HepG2 (cell line): ENCODE results near the gene DAPK3. TPM values are rescaled to one million over a fixed set of nuclear protein-coding genes. Genes with fewer than 3 reads are reported as not detected.
A peak's percentile ranks its signal among the peaks of the same experiment; 100 is the strongest.

Experiments
- ATAC-seq: fragments of 200-7000 bp; cut with Tn5 transposase; 3 replicates; pipeline ENCODE4 v1.9.1; 2020; ENCODE audit warnings: mild to moderate bottlenecking, moderate library complexity
- BruUV-seq: library from RNA; stranded (reverse); fragments of 400-500 nt; replicated peaks from 2 replicates; lab custom pipeline; 2021; lab: Mats Ljungman, UMichigan
- CTCF ChIA-PET: fragments of 300-600 bp; formaldehyde crosslinking; extraction: SDS; loops from one replicate; lab custom pipeline; 2021; ENCODE audit warnings: low total read pairs, inconsistent platforms, low intra/inter-chr PET ratio; lab: Yijun Ruan, JAX
- POLR2A ChIA-PET: fragments of 350-600 bp; sonication (Branson Sonifier 250); formaldehyde crosslinking; loops from one replicate; lab custom pipeline; 2020; ENCODE audit warnings: antibody characterized with exemption, inconsistent platforms; lab: Yijun Ruan, JAX
- DNase-seq: peaks from one replicate; pipeline ENCODE4 v3.0.0-alpha.2; 2015; ENCODE audit warnings: low spot score
- FAIRE-seq: peaks from 3 replicates; lab custom pipeline; 2011; peaks lifted over from hg19 to GRCh38; lab: Jason Lieb, UNC
- H2AFZ ChIP-seq: one replicate; pipeline ENCODE4 v1.6.1; 2011; ENCODE audit warnings: low read length, inconsistent platforms
- H3K27ac ChIP-seq: fragments of 300-600 bp; 3 replicates; pipeline ENCODE4 v1.8.0; 2011; ENCODE audit warnings: mixed run types, mild to moderate bottlenecking, mixed read lengths, low read length, inconsistent platforms; ENCODE audit not compliant: insufficient read depth; ENCODE audit errors: extremely low read length
- H3K27me3 ChIP-seq, 2 experiments: fragments of 200-600 bp in 1 of 2; 2 replicates in 1 of 2; 3 replicates in 1 of 2; pipeline versions ENCODE4 v1.6.0 to v1.8.0; 2011; ENCODE audit warnings: low read length in 2 of 2, mild to moderate bottlenecking in 2 of 2, moderate library complexity in 2 of 2, inconsistent platforms in 1 of 2; ENCODE audit not compliant: insufficient read depth in 2 of 2, control insufficient read depth in 1 of 2
- H3K36me3 ChIP-seq, 2 experiments: fragments of 200-600 bp in 1 of 2; replicated peaks in 1 of 2; 2 replicates in 1 of 2; 3 replicates in 1 of 2; pipeline versions ENCODE4 v1.5.1 to v1.8.0; 2011; ENCODE audit warnings: low read length in 2 of 2, inconsistent platforms in 1 of 2; ENCODE audit not compliant: insufficient read depth in 2 of 2, control insufficient read depth in 1 of 2
- H3K4me1 ChIP-seq: 2 replicates; pipeline ENCODE4 v1.5.1; 2012; ENCODE audit warnings: low read length, inconsistent platforms; ENCODE audit not compliant: insufficient read depth
- H3K4me2 ChIP-seq: 2 replicates; pipeline ENCODE4 v1.6.0; 2011; ENCODE audit warnings: low read depth, low read length, inconsistent platforms
- H3K4me3 ChIP-seq, 3 experiments: fragments of 200-600 bp in 1 of 3; sonication (generic), shearing (Covaris generic) in 1 of 3; replicated peaks in 1 of 3; 2 replicates each; pipeline ENCODE4 v1.5.1; 2011 to 2016; ENCODE audit warnings: low read length in 3 of 3, inconsistent platforms in 2 of 3, low read depth in 2 of 3, mild to moderate bottlenecking in 2 of 3, control low read depth in 1 of 3, mixed read lengths in 1 of 3; ENCODE audit not compliant: insufficient read depth in 1 of 3
- H3K79me2 ChIP-seq: one replicate; pipeline ENCODE4 v1.6.1; 2011; ENCODE audit warnings: low read length, inconsistent platforms; ENCODE audit not compliant: insufficient read depth
- H3K9ac ChIP-seq: 2 replicates; pipeline ENCODE4 v1.6.0; 2011; ENCODE audit warnings: mild to moderate bottlenecking, low read depth, low read length, inconsistent platforms; ENCODE audit not compliant: insufficient read depth
- H3K9me3 ChIP-seq: 2 replicates; pipeline ENCODE4 v1.5.1; 2012; ENCODE audit warnings: mild to moderate bottlenecking, low read length
- H4K20me1 ChIP-seq: 2 replicates; pipeline ENCODE4 v1.6.0; 2011; ENCODE audit warnings: inconsistent platforms, mild to moderate bottlenecking, low read length, moderate library complexity; ENCODE audit not compliant: insufficient read depth
- AGO2 ChIP-seq: fragments of 200-400 bp; formaldehyde crosslinking; optimal IDR thresholded peaks from 2 replicates; pipeline ENCODE3; 2017; ENCODE audit warnings: mild to moderate bottlenecking, low read depth, low read length, moderate library complexity
- CREM ChIP-seq, 2 experiments: sonication (generic) in 1 of 2; formaldehyde crosslinking in 1 of 2; IDR thresholded peaks; 2 replicates each; pipeline versions ENCODE4 v1.4.0 to v1.6.1; 2016 to 2020; ENCODE audit warnings: antibody characterized with exemption in 1 of 2, mild to moderate bottlenecking in 1 of 2, missing genetic modification reagents in 1 of 2
- DNMT3B ChIP-seq: conservative IDR thresholded peaks from 2 replicates; pipeline ENCODE4 v1.6.1; 2016; ENCODE audit warnings: missing biosample characterization, control low read depth
- JARID2 ChIP-seq: sonication (generic); formaldehyde crosslinking; IDR thresholded peaks from 2 replicates; pipeline ENCODE4 v1.8.1; 2023; ENCODE audit warnings: missing genetic modification reagents, inconsistent platforms; ENCODE audit not compliant: insufficient replicate concordance
- PAWR ChIP-seq: sonication (generic); formaldehyde crosslinking; IDR thresholded peaks from 2 replicates; pipeline ENCODE4 v1.4.0; 2020; ENCODE audit warnings: missing genetic modification reagents, mild to moderate bottlenecking, borderline replicate concordance
- POLR2G ChIP-seq: fragments of 200-400 bp; formaldehyde crosslinking; IDR thresholded peaks from 2 replicates; pipeline ENCODE4 v1.6.1; 2018; ENCODE audit warnings: mild to moderate bottlenecking, low read depth, low read length, moderate library complexity
- RBFOX2 ChIP-seq: fragments of 200-400 bp; formaldehyde crosslinking; IDR thresholded peaks from 2 replicates; pipeline ENCODE4 v1.6.1; 2017; ENCODE audit warnings: low read depth, mild to moderate bottlenecking, low read length
- TAF15 ChIP-seq: fragments of 200-400 bp; formaldehyde crosslinking; IDR thresholded peaks from one replicate; pipeline ENCODE4 v1.6.1; 2018; ENCODE audit warnings: mild to moderate bottlenecking, low read depth, low read length; ENCODE audit not compliant: poor library complexity, severe bottlenecking
- ZBTB42 ChIP-seq: sonication (generic); formaldehyde crosslinking; IDR thresholded peaks from 2 replicates; pipeline ENCODE4 v1.5.0; 2020; ENCODE audit warnings: mild to moderate bottlenecking, missing genetic modification reagents
- ZNF160 ChIP-seq: sonication (generic); formaldehyde crosslinking; IDR thresholded peaks from 2 replicates; pipeline ENCODE4 v1.8.0; 2022; ENCODE audit warnings: mild to moderate bottlenecking, inconsistent platforms, missing genetic modification reagents
- ZNF292 ChIP-seq: sonication (generic); formaldehyde crosslinking; IDR thresholded peaks from 2 replicates; pipeline ENCODE4 v1.8.1; 2022; ENCODE audit warnings: mild to moderate bottlenecking, low read depth, missing genetic modification reagents, borderline replicate concordance
- ZNF530 ChIP-seq: sonication (generic); formaldehyde crosslinking; IDR thresholded peaks from 2 replicates; pipeline ENCODE4 v1.5.0; 2020; ENCODE audit warnings: low read depth, mild to moderate bottlenecking, missing genetic modification reagents
- ZNF598 ChIP-seq: sonication (generic); formaldehyde crosslinking; IDR thresholded peaks from 2 replicates; pipeline ENCODE4 v1.5.1; 2020; ENCODE audit warnings: mild to moderate bottlenecking, missing genetic modification reagents, borderline replicate concordance
- WGBS: methylation state at CpG from one replicate; pipeline ENCODE4 v1.1.6; 2017; ENCODE audit warnings: low lambda C conversion rate; 5-methylcytosine and 5-hydroxymethylcytosine counted together
- in situ Hi-C: cut with HindIII; loops from 2 replicates; pipeline ENCODE4 v1.10.0; 2017; ENCODE audit warnings: low pct_unique_long_range_greater_than_20kb; ENCODE audit not compliant: extremely low pct_ligation_motif_present
- intact Hi-C: fragments of 100-400 bp; cut with micrococcal nuclease; formaldehyde crosslinking; loops from one replicate; pipeline ENCODE4 v1.10.0; 2022; ENCODE audit not compliant: unreplicated experiment
- polyA plus RNA-seq, 8 experiments: library from polyadenylated mRNA; depleted of rRNA in 3 of 8; stranded (reverse) in 7 of 8; unstranded in 1 of 8; fragments of >200 nt; fragmentation: Illumina TruSeq in 4 of 8; extraction: Trizol in 4 of 8; gene quantifications; 2 replicates each; pipeline versions ENCODE4 v1.2.1 to v1.2.3, GENCODE V29; 2011 to 2016; ENCODE audit warnings: low read depth in 4 of 8, missing spikeins in 1 of 8, mixed read lengths in 1 of 8; ENCODE audit not compliant: insufficient read depth in 1 of 8
- total RNA-seq, 5 experiments: library from RNA; depleted of rRNA; stranded (reverse); fragments of >200 nt; fragmentation: Illumina TruSeq; extraction: Trizol; gene quantifications; 2 replicates each; pipeline ENCODE4 v1.2.3, GENCODE V29; 2016; ENCODE audit warnings: low read depth in 1 of 5

Gene DAPK3
- total and polyA plus RNA-seq, 2 of the 13 experiments (the other 11 are each of a cell fraction or from before 2014, with no cell fraction given) = 30.5 to 37.3 TPM

DNA sequence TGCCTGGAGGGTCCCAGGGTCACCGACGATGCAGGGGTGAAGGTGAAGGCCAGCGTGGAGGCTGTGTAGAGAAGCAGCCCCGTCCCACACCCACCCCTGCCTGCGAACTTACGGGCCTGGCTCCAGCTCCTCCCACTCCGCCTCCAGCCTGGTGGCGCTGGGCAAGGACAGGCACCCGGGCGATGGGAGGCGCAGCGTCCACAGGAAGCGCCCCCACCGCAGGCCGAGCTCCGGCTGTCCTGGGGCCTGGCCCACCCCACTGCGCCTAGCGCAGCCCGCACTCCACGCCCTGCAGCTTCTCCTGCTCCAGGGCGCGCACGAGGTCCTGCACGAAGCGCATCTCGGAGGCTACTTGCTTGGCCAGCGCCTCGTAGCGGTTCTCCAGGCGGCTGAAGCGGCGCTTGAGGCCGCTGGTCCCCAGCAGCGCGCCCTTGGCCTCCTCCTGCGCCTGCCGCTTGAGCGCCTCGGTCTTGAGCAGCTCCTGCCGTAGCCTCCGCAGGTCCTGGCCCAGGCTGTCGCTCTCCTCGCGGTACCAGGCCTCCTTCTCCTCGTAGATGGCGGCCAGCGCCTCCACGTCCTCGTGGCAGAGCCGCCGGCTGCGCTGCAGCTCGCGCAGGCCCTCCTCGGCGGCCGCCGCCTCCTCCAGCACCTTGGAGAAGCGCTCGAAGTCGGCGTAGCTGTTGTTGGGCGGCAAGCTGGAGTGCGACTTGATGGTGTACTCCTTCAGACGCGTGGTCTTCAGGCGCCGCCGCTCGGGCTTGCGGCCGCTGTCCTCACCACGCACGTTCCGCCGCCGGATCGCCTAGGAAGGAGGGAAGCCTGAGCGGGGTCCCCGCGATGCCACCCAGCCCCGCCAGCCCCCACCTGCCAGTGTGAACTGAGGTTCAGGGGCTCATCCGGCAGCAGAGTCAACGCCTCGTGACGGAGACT, 11.8 kb downstream of the DAPK3 start:
- no peaks in the 10 kb centered on the region for H4K20me1 ChIP-seq
- no peak overlapping the region for H3K27ac ChIP-seq
- no peaks in the 10 kb centered on the region for H3K79me2 ChIP-seq
- H2AFZ ChIP-seq = no peak overlapping the region
- 98% methylated on average over 58 of the region's 86 CpGs for WGBS
- ChIA-PET CTCF (no interaction called here), POLR2A (no interaction called here)
- FAIRE-seq = no peak
- ATAC-seq = no peak; the same call in 2 of the 3 replicates
- no peaks in the 10 kb centered on the region for H3K9me3 ChIP-seq
- intact Hi-C loops = no loop called here
- H3K27me3 ChIP-seq = no peaks in the 10 kb centered on the region
- no peak overlapping the region for H3K9ac ChIP-seq
- no TSS peak for BruUV-seq
- no peak for TF ChIP-seq JARID2
- TF ChIP-seq RBFOX2 = peak; percentile 35
- peak; percentile 30 for TF ChIP-seq AGO2
- TF ChIP-seq, all 625 proteins: peak for 2
- DNase-seq = no peak
- Histone ChIP-seq H3K36me3 (peaks cover 15 to 27% of the 10 kb centered on the region in 2 experiments), H3K4me2 (no peak overlapping the region), H3K4me1 (no peaks in the 10 kb centered on the region), H3K4me3 (no peak overlapping the region)
- in situ Hi-C loops = no loop called here

DNA sequence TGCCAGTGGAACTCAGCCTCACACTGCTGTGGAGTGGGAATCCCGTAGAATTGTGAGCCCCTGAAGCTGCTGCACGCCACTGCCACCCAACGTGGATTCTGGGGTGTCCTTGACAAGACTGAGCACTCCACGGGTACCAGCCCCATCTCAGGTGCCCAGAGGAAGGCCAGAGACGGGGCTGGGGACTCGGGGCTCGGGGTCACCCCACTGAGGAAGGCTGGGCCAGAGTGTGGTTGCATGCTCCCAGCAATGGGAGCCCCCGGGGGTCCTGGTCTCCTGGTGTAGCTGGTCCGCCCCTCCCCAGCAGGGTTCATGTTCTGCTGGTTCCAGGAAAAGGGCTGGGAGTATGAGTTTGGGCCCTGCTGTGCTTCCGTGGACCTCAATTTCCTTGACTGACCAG, 15.2 kb downstream of the DAPK3 start:
- H3K4me3 ChIP-seq = no peak overlapping the region
- H2AFZ ChIP-seq = no peak overlapping the region
- H4K20me1 ChIP-seq = no peaks in the 10 kb centered on the region
- no peak for FAIRE-seq
- POLR2A ChIA-PET = interaction anchor here (3.7 kb wide), 1 partner anchor 13 kb away, joined by 18 read pairs; no protein-coding TSS in a partner anchor
- BruUV-seq = no TSS peak
- intact Hi-C loops (no loop called here), in situ Hi-C loops (no loop called here)
- H3K9me3 ChIP-seq = no peaks in the 10 kb centered on the region
- CTCF ChIA-PET = no interaction called here
- DNase-seq = no peak
- H3K36me3 ChIP-seq = peaks cover 0 to 4% of the 10 kb centered on the region in 2 experiments; a peak in 4 of 5 replicates
- H3K4me2 ChIP-seq = no peak overlapping the region
- peaks cover 6% of the 10 kb centered on the region; the same call in 1 of the 2 replicates for H3K4me1 ChIP-seq
- H3K27me3 ChIP-seq = peaks cover 0 to 7% of the 10 kb centered on the region in 2 experiments; a peak in 1 of 5 replicates
- no peak for ATAC-seq
- no peak overlapping the region for H3K9ac ChIP-seq
- 100% methylated on average over 2 of the region's 10 CpGs for WGBS
- TF ChIP-seq CREM (IDR thresholded peaks at IDR 0.05) (no peak), CREM (CRISPR knock-in tag; IDR thresholded peaks at IDR 0.05) (no peak), ZNF530 (no peak), POLR2G (peak; percentile 47; the same call in 1 of the 2 replicates), AGO2 (peak; percentile 73), TAF15 (no peak), ZNF598 (no peak), ZNF160 (CRISPR knock-in tag) (no peak), DNMT3B (CRISPR knock-in tag) (no peak), ZBTB42 (CRISPR knock-in tag) (no peak), PAWR (CRISPR knock-in tag) (no peak), ZNF292 (CRISPR knock-in tag) (no peak)
- no peak overlapping the region for H3K27ac ChIP-seq
- H3K79me2 ChIP-seq = no peaks in the 10 kb centered on the region
